ACC112 (cell line): ENCODE measurements around the gene SHROOM3.

Experiments used
- H2AFZ ChIP-seq: fragments of 200-600 bp; sonication (generic); one replicate; pipeline ENCODE4 v1.6.0; 2017; ENCODE audit warnings: antibody characterized with exemption, low read length; ENCODE audit not compliant: unreplicated experiment
- H3K27ac ChIP-seq: fragments of 200-600 bp; sonication (generic); 2 replicates; pipeline ENCODE4 v1.5.1; 2014; ENCODE audit warnings: low read depth, mild to moderate bottlenecking, antibody characterized with exemption, low read length, moderate library complexity
- H3K27me3 ChIP-seq: fragments of 200-600 bp; sonication (generic); 2 replicates; pipeline ENCODE4 v1.6.1; 2014; ENCODE audit warnings: mild to moderate bottlenecking, antibody characterized with exemption, low read length, moderate library complexity, mixed read lengths; ENCODE audit not compliant: insufficient read depth
- H3K36me3 ChIP-seq: fragments of 200-600 bp; sonication (generic); 2 replicates; pipeline ENCODE4 v1.6.1; 2016; ENCODE audit warnings: mild to moderate bottlenecking, antibody characterized with exemption, low read length, moderate library complexity, mixed read lengths; ENCODE audit not compliant: insufficient read depth
- H3K4me1 ChIP-seq: fragments of 200-600 bp; sonication (generic); one replicate; pipeline ENCODE4 v1.6.1; 2016; ENCODE audit warnings: low read length, mixed read lengths; ENCODE audit not compliant: insufficient read depth, unreplicated experiment, control insufficient read depth
- H3K4me3 ChIP-seq: fragments of 200-600 bp; sonication (generic); 2 replicates; pipeline ENCODE4 v1.5.1; 2014; ENCODE audit warnings: mild to moderate bottlenecking, low read depth, low read length
- H3K79me2 ChIP-seq: fragments of 200-600 bp; sonication (generic); one replicate; pipeline ENCODE4 v1.6.0; 2016; ENCODE audit warnings: low read length; ENCODE audit not compliant: control insufficient read depth, unreplicated experiment, insufficient read depth

SHROOM3 gene

DNA sequence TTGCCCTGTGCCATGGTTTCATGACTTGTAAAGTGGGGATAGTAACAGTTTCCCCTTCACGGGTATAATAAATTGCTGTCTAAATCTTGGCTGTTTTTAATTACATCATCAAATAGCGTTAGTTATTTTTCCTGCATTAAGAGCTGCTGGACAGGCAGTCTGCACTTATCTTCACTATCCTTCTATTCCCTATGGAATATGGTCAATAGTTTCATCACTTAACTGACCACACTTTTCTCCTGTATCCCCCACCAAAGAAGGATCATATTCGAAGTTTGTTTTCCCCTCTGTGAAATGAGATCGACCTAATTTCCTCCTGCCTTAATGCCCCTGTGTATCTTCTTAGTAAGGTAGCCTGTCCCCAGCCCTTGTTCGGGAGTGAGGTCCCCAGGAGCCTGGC lies 133.2 kb downstream of the SHROOM3 start:
- Histone ChIP-seq H3K27me3 (no peaks in the 10 kb centered on the region), H3K4me1 (peaks cover 12% of the 10 kb centered on the region), H3K79me2 (no peaks in the 10 kb centered on the region), H3K27ac (no peak overlapping the region), H3K36me3 (no peaks in the 10 kb centered on the region), H3K4me3 (no peak overlapping the region), H2AFZ (no peak overlapping the region)

DNA sequence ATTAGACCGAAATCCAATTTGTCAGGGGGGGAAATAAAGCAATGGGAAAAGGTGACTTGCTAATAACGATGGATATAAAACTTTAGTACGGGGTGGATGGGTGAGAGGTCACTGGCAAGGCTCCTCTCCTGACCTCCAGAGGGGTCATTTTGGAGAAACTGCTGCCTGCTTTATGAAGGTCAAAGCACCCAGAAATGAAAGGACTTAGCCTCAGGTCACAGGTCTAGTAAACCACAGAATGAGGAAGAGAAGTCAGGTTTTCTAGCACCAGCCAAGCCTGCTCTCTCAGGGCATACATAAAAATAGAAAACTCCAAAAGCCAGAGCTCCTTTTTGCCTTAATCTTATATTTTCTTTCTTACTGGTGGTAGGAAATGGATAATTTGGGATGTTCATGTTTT lies 134.2 kb downstream of the SHROOM3 start:
- Histone ChIP-seq H3K4me1 (peaks cover 12% of the 10 kb centered on the region), H3K4me3 (no peak overlapping the region), H2AFZ (no peak overlapping the region), H3K27ac (no peak overlapping the region), H3K36me3 (no peaks in the 10 kb centered on the region), H3K79me2 (no peaks in the 10 kb centered on the region), H3K27me3 (no peaks in the 10 kb centered on the region)

DNA sequence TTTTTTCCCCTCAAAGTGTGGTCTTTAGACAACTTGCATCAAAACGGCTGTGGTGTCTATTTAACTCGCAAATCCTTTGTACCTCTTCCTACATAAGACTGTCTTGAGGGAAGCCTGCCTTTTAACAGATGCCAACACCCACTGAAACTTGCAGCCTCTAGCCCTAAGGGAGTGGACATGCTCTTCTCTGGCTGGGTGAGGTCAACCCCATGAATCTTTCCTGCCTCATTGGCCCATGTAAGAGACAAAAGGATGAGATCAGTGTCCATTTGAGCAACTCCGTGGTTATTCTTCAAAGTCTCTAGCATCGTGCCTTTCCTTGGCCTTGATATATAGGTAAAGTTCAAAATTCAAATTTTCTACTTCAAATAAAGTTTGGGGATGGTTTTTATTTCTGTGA lies 134.7 kb downstream of the SHROOM3 start:
- H2AFZ ChIP-seq, result no peak overlapping the region
- H3K27me3 ChIP-seq, result no peaks in the 10 kb centered on the region
- H3K36me3 ChIP-seq, result no peaks in the 10 kb centered on the region
- H3K4me1 ChIP-seq, result peaks cover 12% of the 10 kb centered on the region
- no peak overlapping the region for H3K27ac ChIP-seq
- no peaks in the 10 kb centered on the region for H3K79me2 ChIP-seq
- H3K4me3 ChIP-seq, result no peak overlapping the region

DNA sequence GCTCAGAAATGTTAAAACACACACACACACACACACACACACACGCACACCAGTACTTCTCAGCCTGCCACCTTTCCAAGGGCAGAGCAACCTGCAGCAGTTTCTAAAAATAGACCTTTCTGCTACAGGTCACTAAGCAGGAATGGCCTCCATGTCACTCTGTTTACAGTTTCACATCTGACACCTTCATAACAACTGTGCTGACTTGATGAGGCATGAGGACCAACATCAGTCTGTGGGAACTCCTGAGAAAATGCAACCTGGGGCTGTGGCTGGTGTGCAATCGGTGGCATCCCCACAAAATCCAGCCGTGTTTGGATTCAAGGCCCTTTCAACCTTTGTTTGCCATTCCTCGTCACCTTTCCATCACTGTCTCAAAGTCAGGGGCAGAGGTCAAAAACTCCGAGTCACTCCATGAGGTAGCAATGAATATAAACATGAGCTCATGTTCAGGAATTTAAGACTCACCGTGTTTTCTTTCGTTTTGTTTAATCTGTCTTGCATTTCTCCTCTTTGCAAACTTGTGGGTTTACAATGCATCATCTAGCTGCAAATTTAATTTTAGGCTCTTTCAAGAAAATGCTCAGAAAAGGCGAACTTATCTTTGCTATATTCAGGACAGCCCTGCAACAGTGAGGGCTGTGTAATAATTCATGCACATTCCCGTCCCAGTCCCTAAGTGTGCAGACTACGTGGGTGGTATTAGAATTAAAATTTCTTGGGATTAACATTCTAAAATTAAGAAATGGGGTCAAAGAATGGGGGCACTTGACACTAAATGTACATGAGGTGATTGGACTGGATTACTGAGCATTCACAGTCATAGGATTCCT lies 135.3 kb downstream of the SHROOM3 start:
- no peaks in the 10 kb centered on the region for H3K36me3 ChIP-seq
- H3K79me2 ChIP-seq, result no peaks in the 10 kb centered on the region
- H2AFZ ChIP-seq, result peak overlapping the region; percentile 49
- no peak overlapping the region for H3K27ac ChIP-seq
- H3K4me3 ChIP-seq, result peak overlapping the region; percentile 56
- peaks cover 12% of the 10 kb centered on the region for H3K4me1 ChIP-seq
- no peaks in the 10 kb centered on the region for H3K27me3 ChIP-seq

DNA sequence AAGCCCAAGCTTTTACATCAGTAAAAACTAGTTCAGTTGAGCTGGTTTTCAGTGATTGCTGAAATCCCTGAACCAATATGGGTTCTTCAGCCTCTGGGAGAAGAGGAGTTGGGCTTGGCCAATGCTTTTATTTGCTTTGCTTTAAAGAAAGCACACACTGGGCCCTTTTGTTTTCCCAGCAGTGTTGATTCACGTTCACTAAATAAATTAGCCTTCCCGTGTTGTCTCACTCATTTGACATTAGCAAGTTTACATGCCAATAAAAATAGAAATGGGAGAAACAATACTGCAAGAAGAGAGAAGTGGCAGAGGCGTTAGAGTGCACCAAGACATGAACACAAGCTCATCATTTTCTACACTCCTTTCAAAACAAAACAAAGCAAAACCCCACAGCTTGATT lies 136.2 kb downstream of the SHROOM3 start:
- Histone ChIP-seq H3K4me1 (peaks cover 12% of the 10 kb centered on the region), H2AFZ (no peak overlapping the region), H3K79me2 (no peaks in the 10 kb centered on the region), H3K36me3 (no peaks in the 10 kb centered on the region), H3K27ac (no peak overlapping the region), H3K4me3 (peak overlapping the region; percentile 56; the same call in 1 of the 2 replicates), H3K27me3 (no peaks in the 10 kb centered on the region)

DNA sequence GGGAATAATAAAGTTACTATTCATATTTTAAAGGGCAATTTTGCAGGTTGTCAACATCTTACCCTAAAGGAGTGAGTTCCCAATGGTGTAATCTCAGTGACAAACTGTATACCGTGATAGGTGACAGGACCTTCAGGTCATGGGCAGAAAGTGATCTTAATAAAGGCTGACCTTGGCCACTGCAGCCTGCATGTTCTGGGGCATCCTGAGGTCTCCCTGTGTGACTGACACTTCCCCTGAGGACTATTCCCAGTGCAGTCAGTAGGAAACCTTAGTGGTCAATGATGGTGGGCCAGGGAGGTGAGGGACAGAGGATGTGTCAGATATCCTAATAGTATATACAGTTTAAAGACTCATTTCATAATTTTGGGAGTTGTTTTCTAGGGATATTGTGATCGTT lies 137.2 kb downstream of the SHROOM3 start:
- H3K4me1 ChIP-seq, result peaks cover 12% of the 10 kb centered on the region
- H3K27me3 ChIP-seq, result no peaks in the 10 kb centered on the region
- H3K4me3 ChIP-seq, result no peak overlapping the region
- H3K36me3 ChIP-seq, result no peaks in the 10 kb centered on the region
- no peak overlapping the region for H2AFZ ChIP-seq
- H3K27ac ChIP-seq, result no peak overlapping the region
- H3K79me2 ChIP-seq, result no peaks in the 10 kb centered on the region

DNA sequence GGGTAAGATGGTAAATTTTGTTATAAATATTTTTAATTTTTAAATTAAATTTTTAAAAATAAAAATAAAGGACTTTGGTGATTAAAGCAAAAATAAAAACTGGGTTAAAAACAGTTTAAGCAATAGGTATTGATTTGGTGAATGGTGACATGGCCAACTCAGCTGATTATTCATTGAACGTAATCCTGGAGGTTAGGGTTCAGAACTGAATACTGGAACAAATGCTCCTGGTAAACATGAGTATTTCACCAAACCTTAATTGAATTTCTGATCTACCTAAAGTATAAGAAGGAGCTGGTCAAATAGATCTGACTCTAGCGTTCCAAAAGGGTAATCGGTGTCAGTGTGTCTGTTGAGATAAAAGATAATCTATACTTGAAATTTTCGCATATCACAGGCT lies 141.8 kb downstream of the SHROOM3 start:
- no peaks in the 10 kb centered on the region for H3K36me3 ChIP-seq
- H3K4me3 ChIP-seq, result no peak overlapping the region
- no peaks in the 10 kb centered on the region for H3K4me1 ChIP-seq
- H3K27ac ChIP-seq, result no peak overlapping the region
- no peak overlapping the region for H2AFZ ChIP-seq
- no peaks in the 10 kb centered on the region for H3K79me2 ChIP-seq
- H3K27me3 ChIP-seq, result no peaks in the 10 kb centered on the region; the same call in 1 of the 2 replicates

DNA sequence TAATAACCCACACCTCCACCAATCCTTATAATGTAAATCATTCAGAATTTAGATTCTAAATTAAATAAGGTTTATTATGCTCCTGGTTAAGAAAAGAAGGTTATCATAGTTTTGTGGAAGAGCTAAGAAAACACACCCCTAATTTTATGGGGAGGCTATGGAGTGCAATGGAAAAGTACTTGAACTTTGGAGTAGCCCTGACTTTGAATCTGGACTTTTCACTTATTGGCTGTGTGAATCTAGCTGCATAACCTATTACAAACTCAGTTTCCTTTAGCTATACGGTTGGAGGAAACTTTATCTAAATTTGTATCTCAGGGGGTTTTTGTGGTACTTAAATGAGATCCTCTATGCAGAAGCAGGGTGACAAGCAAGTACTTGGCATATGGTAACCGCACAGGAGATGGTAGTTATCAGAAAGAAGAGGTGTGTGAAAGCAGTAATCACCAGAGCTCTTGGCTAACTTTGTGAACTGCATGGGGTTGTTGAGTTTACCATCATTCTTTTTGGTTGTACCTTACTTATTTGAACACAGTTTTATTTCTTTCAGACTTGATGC lies 143.1 kb downstream of the SHROOM3 start:
- no peaks in the 10 kb centered on the region for H3K36me3 ChIP-seq
- H3K4me3 ChIP-seq, result no peak overlapping the region
- no peaks in the 10 kb centered on the region for H3K4me1 ChIP-seq
- no peak overlapping the region for H2AFZ ChIP-seq
- no peaks in the 10 kb centered on the region for H3K79me2 ChIP-seq
- no peak overlapping the region for H3K27ac ChIP-seq
- H3K27me3 ChIP-seq, result no peaks in the 10 kb centered on the region; the same call in 1 of the 2 replicates

DNA sequence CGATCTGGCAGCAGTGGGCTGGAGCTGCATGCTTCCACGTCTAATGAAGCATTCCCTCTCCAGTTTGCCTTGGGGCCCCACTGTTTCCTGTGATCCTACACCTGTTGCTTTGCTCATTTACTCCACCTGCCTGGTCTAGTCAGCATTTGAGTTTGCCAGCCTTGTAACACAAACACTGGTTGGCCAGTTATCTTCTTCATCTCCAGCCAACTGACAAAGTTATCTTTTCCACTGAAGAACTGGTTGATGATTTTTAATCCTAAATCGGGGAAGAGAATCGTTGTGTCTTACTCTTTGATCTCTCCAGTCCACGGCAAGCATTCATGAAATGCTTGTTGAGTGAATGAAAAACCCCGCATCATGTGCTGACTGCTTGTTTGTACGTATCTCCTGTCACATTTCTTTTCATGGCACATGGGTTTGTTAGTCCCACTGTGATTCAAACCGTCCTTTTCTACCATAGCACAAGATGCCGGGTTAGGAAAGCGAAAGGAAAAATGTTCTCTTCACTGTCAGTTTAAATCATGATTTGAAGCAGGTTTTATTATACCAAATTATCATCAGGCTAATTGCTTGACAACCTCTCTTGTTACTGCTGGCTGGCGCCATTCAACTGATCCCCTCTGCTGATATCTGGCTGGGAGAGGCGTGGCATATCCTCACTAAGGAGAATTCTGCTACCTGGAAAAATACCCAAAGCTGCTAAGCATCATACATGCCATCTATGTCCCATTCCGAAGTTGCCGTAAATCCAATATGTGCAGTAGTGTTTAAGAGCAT lies 144.8 kb downstream of the SHROOM3 start:
- no peaks in the 10 kb centered on the region for H3K4me1 ChIP-seq
- no peaks in the 10 kb centered on the region; the same call in 1 of the 2 replicates for H3K27me3 ChIP-seq
- H3K27ac ChIP-seq, result no peak overlapping the region
- H3K4me3 ChIP-seq, result peak overlapping the region; percentile 75
- H3K36me3 ChIP-seq, result no peaks in the 10 kb centered on the region
- no peaks in the 10 kb centered on the region for H3K79me2 ChIP-seq
- peak overlapping the region; percentile 90 for H2AFZ ChIP-seq

DNA sequence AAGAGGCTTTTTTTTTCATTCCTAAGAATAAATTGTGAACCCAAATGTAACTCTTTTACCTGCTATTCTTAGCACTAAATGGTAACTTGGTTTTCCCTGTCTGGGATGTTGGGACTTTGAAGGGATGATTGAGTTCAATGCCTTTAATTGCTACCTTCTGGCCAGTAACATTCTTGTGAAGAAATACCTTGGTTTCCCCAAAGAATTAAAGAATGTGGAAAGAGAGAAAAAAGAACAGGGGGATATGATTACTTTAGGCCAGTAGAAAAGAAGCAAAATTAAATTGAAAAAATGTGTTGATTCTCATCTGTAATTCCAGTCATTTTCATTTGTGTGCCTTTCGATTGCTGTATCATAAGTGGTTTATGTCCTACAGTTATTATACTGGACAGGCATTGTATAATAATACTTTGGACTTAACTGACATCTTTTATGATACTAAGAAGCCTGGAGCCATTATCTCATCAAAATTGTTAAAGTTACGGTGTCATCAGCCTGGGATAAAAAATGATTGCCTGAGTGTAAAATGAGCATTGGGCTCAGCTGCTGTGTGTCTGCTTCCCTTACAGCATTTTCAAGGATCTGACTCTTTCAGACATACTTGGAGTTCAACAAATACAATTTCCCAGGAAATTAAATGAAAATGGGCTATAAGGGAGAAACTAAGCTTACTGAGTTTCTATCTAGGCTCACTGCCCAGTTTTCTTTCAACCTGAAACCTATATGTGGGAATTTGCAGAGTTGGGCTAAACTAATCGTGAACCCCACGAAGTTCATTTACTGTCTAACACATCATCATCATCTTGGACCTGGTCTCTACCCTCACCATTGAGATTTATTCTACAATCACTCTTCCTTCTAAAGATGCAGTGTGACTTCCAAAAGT lies 146.3 kb downstream of the SHROOM3 start:
- no peaks in the 10 kb centered on the region; the same call in 1 of the 2 replicates for H3K27me3 ChIP-seq
- no peak overlapping the region for H3K4me3 ChIP-seq
- no peak overlapping the region for H2AFZ ChIP-seq
- H3K4me1 ChIP-seq, result no peaks in the 10 kb centered on the region
- H3K79me2 ChIP-seq, result no peaks in the 10 kb centered on the region
- H3K27ac ChIP-seq, result no peak overlapping the region
- no peaks in the 10 kb centered on the region for H3K36me3 ChIP-seq
